GM19351 (cell line): ENCODE results near the gene NAA10.

ENCODE experiments used
- ATAC-seq: cut with Tn5 transposase; IDR thresholded peaks from one replicate; pipeline ENCODE4 v1.9.1; 2021; ENCODE audit warnings: mild to moderate bottlenecking, moderate library complexity; ENCODE audit not compliant: unreplicated experiment

The NAA10 gene

GRCh38 chrX:153911798-153912197 lies 23.0 kb downstream of the NAA10 start:
- ATAC-seq: no peak

GRCh38 chrX:153910446-153910845 lies 24.4 kb downstream of the NAA10 start:
- no peak for ATAC-seq

DNA sequence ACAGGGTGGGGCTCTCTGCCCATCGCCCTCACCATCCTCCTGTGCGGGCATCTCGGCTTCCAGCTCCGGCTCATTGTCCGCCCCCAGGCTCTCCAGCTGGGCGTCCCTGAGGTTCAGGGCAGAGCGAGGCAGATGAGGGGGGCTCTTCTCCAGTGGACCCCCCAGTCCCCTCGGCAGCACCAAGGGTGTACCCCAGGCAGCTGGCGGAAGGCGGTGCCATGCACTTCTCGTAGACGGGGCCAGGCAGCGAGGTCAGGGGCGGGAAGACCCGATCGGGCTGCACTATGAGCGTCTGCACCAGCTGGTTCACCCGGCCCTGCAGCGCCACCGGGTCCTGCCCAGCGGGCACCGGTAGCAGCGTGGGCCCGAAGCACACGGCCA lies 24.9 kb downstream of the NAA10 start:
- ATAC-seq: no peak

DNA sequence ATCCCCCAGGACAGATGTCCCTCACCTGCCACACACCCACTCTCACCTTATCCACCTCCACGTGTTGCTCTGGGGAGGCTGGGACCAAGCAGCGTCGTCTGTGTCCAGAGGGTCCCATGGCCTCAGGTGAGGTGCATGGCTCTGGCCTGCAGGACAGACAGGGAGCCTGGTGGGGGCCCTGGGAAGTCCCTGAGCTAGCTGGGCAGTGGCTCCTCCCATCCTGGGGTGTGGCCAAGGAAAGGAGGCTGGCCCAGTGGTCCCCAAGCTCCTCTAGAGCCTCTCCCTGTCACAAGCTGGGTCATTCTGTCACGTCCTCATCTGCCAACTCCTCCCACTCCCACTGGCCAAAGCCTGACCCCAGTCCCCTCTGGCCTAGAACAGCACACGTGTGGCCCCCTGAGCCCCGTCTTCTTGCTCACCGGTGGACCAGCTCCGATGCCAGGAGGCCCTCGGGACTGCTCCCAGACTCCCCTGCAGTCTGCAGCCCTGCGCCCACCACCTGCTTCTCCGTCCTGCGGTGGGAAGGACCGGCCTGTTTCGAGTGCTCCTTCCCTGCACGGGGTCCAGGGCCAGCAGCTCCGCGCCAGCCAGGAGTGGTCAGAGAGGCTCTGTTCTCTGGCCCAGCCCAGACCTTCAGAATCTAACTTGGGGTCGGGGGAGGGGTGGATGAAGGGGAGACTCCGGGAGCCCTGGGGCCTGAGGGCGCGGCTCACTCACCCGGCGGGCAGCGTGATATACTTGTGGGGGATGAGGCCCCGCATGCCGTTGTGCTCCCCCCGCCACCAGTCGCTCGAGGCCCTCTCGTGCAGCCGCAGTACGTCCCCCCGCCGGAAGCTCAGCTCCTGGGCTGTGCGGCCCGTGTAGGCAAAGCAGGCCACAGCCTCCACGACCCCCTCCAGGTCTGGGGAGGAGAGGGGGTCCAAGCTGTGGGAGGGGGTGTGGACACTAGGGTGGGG lies 25.5 kb downstream of the NAA10 start:
- peak; percentile 61 for ATAC-seq

- ATAC-seq: no peak
These were observed 26.5 kb downstream of the NAA10 start for GRCh38 chrX:153908219-153908860.

- ATAC-seq: no peak
These were observed 27.4 kb downstream of the NAA10 start for GRCh38 chrX:153907456-153907855.

GRCh38 chrX:153906126-153906917 lies 28.5 kb downstream of the NAA10 start:
- no peak for ATAC-seq

DNA sequence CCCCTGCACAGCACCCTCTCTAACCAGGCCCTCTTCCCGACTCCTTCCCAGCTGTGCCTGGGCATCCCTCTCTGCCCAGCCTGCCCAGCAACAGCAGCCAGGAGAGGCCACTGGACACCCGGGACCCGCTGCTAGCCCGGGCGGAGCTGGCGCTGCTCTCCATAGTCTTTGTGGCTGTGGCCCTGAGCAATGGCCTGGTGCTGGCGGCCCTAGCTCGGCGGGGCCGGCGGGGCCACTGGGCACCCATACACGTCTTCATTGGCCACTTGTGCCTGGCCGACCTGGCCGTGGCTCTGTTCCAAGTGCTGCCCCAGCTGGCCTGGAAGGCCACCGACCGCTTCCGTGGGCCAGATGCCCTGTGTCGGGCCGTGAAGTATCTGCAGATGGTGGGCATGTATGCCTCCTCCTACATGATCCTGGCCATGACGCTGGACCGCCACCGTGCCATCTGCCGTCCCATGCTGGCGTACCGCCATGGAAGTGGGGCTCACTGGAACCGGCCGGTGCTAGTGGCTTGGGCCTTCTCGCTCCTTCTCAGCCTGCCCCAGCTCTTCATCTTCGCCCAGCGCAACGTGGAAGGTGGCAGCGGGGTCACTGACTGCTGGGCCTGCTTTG lies 29.2 kb downstream of the NAA10 start:
- ATAC-seq: no peak

DNA sequence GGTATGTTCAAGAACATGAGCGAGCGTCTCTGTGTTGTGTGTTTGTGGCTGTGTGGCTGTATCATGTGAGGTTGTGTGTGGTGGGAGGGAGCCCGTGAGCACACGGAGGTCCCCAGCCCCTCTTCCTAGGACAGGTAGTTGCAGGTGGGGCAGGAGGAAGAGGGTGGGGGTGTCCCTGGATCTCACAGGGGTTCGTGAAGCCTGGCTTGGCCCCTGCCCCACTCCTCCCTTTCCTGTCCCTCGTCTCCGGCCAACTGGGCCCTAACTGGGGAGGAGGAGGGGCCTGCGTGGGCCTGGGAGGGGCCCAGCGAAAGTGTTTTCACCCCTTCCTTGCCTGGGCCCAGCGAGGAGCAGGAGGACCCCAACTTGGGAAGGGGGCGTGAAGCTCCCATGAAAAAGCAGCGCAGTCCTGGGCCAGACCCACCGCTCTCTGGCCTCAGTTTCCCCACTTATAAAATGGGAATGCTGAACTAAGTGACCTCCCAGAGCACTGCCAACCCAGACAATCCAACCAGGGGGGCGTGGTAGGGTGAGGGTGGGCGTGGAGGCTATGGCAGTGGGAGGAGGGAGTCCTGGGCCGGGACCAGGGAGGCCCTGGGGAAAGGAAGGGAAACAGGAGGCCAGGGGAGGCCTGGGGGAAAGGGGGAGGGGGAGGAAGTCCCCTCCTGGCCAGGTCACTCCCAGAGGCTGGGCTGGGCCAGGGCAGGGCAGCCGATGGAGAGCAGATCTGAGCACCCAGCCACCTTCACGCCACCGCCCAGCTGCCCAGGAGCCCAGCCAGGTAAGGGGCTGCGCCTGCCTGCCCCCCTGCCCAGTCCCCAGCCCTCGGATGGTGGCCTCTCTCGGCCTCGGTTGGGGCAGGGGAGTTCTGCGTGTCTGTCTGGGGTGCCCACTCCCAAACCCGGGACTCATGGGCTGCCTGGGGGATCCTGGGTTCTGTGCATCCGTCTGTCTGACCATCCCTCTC lies 30.6 kb downstream of the NAA10 start, which contains the start of gene AVPR2:
Gene AVPR2 (plus strand): TSS at position 683 of the 967 bp plus-strand sequence. CDS start 473 bp downstream, outside the sequence.
- ATAC-seq: no peak

DNA sequence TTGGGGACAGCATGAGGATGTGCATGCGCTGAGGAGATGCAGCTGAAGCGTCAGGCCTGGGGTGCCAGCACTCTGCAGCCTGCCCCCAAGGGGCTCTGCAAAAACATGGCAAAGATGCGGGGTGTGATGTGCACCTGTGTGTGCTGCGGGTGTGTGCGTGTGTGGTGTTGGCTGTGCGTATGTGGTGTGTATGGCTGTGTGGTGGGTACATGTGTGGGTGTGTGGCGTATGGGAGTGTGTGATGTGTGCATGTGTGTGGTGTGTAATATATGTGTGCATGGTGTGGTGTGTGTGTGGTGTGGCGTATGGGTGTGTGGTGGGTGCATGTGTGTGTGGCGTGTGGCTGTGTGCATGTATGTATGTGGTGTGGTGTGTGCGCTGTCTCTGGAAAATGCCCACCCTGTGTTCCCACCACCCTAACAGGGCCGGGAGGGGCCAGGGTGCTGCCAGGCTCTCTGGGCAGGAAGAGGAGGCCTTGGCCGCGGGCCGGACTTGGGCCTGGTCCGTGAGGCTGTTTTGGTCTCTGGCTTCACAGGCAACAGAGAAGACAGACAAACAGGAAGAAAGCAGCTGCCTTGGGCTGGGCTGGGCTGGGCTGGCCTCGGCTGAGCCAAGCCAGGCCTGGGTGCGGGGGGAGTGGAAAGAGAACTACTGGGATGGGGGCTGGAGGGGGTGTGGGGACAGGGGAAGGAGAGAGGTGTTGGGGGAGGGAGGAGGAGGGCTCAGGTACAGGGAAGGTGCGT lies 31.4 kb downstream of the NAA10 start:
- ATAC-seq: no peak

GRCh38 chrX:153902385-153902784 lies 32.5 kb downstream of the NAA10 start:
- ATAC-seq: no peak

DNA sequence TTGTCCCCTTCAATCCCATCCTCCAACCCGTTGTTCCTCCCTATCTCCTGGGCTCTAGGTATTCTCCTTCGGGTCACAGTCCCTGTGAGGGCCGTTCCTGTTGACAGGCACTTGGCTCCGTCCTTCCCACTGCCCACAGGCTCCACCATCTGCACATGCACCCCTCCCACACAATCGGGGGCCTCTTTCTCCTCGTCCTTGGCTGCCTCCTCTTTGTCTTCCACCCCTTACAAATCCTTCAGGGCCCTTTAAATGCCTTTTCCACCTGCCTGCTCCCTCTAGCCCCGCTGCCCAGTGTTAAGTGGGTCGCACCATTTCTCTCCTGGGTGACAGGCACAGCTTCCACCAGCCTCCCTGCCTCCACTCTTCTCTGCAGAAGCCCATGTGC lies 33.1 kb downstream of the NAA10 start:
- no peak for ATAC-seq

- ATAC-seq: peak; percentile 79
These were observed 33.7 kb downstream of the NAA10 start for GRCh38 chrX:153900831-153901752.

DNA sequence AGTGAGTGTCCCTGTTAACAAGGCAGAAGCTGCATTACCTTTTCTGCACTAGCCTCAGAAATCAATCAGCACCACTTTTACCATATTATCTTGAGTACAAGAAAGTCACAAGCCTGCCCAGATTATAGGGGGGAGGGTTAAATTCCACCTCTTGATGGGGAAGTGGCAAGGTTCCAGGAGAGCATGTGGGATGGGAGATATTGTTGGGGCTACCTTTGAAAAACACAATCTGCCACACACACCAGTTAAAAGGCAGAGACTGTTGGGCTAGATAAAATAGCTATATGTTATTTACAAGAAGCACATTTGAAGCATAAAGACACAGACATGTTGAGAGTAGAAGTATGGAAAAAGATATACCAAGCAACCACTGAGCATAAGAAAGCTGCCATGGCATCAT lies 36.9 kb downstream of the NAA10 start:
- ATAC-seq: no peak

GRCh38 chrX:153889123-153889522 lies 45.7 kb downstream of the NAA10 start:
- ATAC-seq: no peak

- no peak for ATAC-seq
These were observed 46.5 kb downstream of the NAA10 start for GRCh38 chrX:153888344-153888743.

DNA sequence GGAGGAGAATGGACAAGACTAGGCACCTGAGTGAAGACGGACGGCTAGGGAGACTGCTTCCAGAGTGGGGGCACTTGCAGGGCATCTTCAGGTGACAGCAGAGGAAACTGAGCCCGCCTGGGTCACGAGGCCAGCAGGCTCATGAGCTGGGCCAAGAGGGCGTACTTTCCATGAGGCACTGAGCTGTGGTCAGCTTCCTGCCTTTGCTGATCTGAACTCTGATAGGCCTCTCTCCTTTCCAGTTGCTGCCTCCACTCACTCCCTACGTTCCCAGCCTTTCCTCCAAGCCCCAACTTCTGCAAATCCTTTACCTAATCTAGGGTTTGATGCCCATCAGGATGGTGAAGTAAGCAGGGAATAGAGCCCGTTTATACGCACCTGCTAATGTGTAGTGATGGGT lies 47.5 kb downstream of the NAA10 start:
- no peak for ATAC-seq

DNA sequence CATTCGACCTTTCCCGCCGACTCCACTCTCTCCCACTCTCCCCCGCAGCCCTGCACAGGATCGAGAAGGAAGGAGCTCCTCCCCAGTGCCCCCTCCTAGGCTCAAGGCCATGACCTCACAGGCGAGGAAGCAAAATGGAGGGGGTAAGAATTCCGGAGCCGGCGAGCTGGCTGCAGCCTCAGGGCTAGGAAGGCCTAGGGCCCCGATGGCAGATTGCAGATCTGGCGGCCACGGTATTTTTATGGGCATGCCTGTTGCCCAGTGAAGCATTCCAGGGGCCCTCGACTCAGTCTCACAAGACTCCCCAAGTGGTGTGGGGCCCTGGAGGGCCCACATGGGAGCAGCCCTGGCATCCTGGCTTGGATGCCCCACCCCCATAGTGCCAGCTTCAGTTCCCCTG lies 47.9 kb downstream of the NAA10 start:
- ATAC-seq: no peak
